GM21526 (cell line): ENCODE data around the gene SCO1.

Experiments used
- ATAC-seq: cut with Tn5 transposase; IDR thresholded peaks from one replicate; pipeline ENCODE4 v1.9.1; 2021; ENCODE audit warnings: moderate library complexity; ENCODE audit not compliant: unreplicated experiment, low FRiP score

The SCO1 gene

GRCh38 chr17:10622617-10623485 lies 74.5 kb downstream of the SCO1 start:
- ATAC-seq: no peak
